OCI-LY3 (cell line): ENCODE results near the gene CTNNB1.

Experiments used
- EZH2phosphoT487 ChIP-seq: fragments of 200-600 bp; shearing (Covaris generic); IDR thresholded peaks from 2 replicates; pipeline ENCODE4 v1.6.1; 2018; ENCODE audit warnings: antibody characterized with exemption, mixed run types, low read depth
- TF ChIP-seq, protein P1 (sequence below): fragments of 200-600, 300-600 bp; sonication (generic); IDR thresholded peaks from 2 replicates; pipeline ENCODE4 v1.5.1; 2014; ENCODE audit warnings: antibody characterized with exemption, low read length, low read depth

GRCh38 chr3:41265823-41266273, 66.5 kb downstream of the CTNNB1 start:
- TF ChIP-seq, protein P1, sequence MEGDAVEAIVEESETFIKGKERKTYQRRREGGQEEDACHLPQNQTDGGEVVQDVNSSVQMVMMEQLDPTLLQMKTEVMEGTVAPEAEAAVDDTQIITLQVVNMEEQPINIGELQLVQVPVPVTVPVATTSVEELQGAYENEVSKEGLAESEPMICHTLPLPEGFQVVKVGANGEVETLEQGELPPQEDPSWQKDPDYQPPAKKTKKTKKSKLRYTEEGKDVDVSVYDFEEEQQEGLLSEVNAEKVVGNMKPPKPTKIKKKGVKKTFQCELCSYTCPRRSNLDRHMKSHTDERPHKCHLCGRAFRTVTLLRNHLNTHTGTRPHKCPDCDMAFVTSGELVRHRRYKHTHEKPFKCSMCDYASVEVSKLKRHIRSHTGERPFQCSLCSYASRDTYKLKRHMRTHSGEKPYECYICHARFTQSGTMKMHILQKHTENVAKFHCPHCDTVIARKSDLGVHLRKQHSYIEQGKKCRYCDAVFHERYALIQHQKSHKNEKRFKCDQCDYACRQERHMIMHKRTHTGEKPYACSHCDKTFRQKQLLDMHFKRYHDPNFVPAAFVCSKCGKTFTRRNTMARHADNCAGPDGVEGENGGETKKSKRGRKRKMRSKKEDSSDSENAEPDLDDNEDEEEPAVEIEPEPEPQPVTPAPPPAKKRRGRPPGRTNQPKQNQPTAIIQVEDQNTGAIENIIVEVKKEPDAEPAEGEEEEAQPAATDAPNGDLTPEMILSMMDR = no peak
- TF ChIP-seq EZH2phosphoT487 = no peak
